Measurements from ENCODE around the gene UBE2QL1. TPM values are rescaled to one million over a fixed set of nuclear protein-coding genes. Genes with fewer than 3 reads are reported as not detected.

The UBE2QL1 gene
- total and polyA plus RNA-seq, 4 donors: 0.02 to 0.51 (median 0.09) TPM

DNA sequence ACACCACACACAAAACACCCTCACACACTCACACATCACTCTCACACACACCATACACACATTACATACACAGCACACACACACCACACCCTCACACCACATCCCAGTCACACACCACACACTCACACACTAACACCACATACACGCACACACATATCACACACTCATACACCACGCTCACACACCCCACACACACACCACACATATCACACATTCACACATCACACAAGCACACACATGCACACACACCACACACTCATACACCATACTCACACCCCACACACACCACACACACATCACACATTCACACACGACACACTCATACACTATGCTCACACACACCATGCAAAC lies 543 bp upstream of the UBE2QL1 start:
- 96 to 98% methylated on average over 3 of the region's 3 CpGs for WGBS, 2 donors
- peaks cover 0 to 6% (median 0%) of the 10 kb centered on the region in 5 donors for H3K4me1 ChIP-seq (ENCODE audit: control insufficient read depth in 5 of 5, insufficient read depth in 5 of 5, low read length in 5 of 5)
- DNase-seq (no peak), ATAC-seq (ENCODE audit: insufficient read depth, low FRiP score) (no peak)
- H3K27ac ChIP-seq (ENCODE audit: low read depth in 1 of 2, low read length in 1 of 2): no peak overlapping the region
- no peak overlapping the region for H3K9ac ChIP-seq (ENCODE audit: insufficient read depth in 1 of 2, low read length in 2 of 2)
- H3K27me3 ChIP-seq (ENCODE audit: control insufficient read depth in 3 of 3, insufficient read depth in 3 of 3, low read length in 2 of 3): peaks cover 7 to 57% (median 47%) of the 10 kb centered on the region in 3 donors
- H3K9me3 ChIP-seq (ENCODE audit: control insufficient read depth in 4 of 4, insufficient read depth in 3 of 4, low read length in 3 of 4): peaks cover 0 to 16% (median 0%) of the 10 kb centered on the region in 4 donors
- no peak overlapping the region for H3K4me3 ChIP-seq
- H3K36me3 ChIP-seq (ENCODE audit: control insufficient read depth in 4 of 4, insufficient read depth in 4 of 4, low read length in 4 of 4): no peaks in the 10 kb centered on the region
- TF ChIP-seq, protein P1, sequence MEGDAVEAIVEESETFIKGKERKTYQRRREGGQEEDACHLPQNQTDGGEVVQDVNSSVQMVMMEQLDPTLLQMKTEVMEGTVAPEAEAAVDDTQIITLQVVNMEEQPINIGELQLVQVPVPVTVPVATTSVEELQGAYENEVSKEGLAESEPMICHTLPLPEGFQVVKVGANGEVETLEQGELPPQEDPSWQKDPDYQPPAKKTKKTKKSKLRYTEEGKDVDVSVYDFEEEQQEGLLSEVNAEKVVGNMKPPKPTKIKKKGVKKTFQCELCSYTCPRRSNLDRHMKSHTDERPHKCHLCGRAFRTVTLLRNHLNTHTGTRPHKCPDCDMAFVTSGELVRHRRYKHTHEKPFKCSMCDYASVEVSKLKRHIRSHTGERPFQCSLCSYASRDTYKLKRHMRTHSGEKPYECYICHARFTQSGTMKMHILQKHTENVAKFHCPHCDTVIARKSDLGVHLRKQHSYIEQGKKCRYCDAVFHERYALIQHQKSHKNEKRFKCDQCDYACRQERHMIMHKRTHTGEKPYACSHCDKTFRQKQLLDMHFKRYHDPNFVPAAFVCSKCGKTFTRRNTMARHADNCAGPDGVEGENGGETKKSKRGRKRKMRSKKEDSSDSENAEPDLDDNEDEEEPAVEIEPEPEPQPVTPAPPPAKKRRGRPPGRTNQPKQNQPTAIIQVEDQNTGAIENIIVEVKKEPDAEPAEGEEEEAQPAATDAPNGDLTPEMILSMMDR (IDR thresholded peaks at IDR 0.05; ENCODE audit: control extremely low read depth, extremely low read depth): no peak

- no peak for DNase-seq
- WGBS, 2 donors: 13 to 23% methylated on average over 15 of the region's 15 CpGs
- Histone ChIP-seq H3K27ac (ENCODE audit: low read depth in 1 of 2, low read length in 1 of 2) (peak overlapping the region in 1 of 2 donors; percentile 82), H3K9ac (ENCODE audit: insufficient read depth in 1 of 2, low read length in 2 of 2) (no peak overlapping the region), H3K4me1 (ENCODE audit: control insufficient read depth in 5 of 5, insufficient read depth in 5 of 5, low read length in 5 of 5) (peaks cover 0 to 7% (median 0%) of the 10 kb centered on the region in 5 donors), H3K9me3 (ENCODE audit: control insufficient read depth in 4 of 4, insufficient read depth in 3 of 4, low read length in 3 of 4) (peaks cover 0 to 12% (median 0%) of the 10 kb centered on the region in 4 donors), H3K4me3 (no peak overlapping the region), H3K36me3 (ENCODE audit: control insufficient read depth in 4 of 4, insufficient read depth in 4 of 4, low read length in 4 of 4) (no peaks in the 10 kb centered on the region), H3K27me3 (ENCODE audit: control insufficient read depth in 3 of 3, insufficient read depth in 3 of 3, low read length in 2 of 3) (peaks cover 7 to 63% (median 50%) of the 10 kb centered on the region in 3 donors)
- no peak for ATAC-seq (ENCODE audit: insufficient read depth, low FRiP score)
- TF ChIP-seq, protein P1 (IDR thresholded peaks at IDR 0.05; ENCODE audit: control extremely low read depth, extremely low read depth): no peak
Measured at GRCh38 chr5:6449465-6450158, 953 bp downstream of the UBE2QL1 start.

DNA sequence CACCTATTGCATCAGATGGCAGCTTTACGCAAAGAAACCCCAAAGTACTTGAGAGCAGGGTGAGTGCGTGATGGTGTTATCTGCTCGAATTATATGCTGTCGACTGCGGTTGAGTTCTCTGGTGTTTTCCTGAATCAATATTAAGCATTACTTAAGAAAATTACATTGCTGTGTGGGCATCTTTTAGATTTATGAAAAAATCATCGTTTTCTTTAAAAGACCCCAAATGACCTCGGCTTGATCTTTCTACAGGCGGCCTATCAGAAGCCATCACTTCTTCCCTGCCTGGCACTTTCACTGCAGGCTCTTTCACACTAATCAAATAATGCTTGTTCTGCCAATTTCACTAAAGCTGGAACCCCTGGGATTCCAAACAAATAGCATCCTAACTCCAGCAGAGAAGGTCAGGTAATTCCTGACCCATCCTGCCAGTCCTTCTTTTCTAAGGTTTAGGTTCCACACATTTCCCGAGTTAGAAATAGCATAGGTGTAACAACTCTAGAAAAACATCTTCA lies 1.7 kb downstream of the UBE2QL1 start:
- TF ChIP-seq, protein P1 (IDR thresholded peaks at IDR 0.05; ENCODE audit: control extremely low read depth, extremely low read depth): no peak
- Histone ChIP-seq H3K27me3 (ENCODE audit: control insufficient read depth in 3 of 3, insufficient read depth in 3 of 3, low read length in 2 of 3) (peaks cover 7 to 70% (median 54%) of the 10 kb centered on the region in 3 donors), H3K4me3 (no peak overlapping the region), H3K4me1 (ENCODE audit: control insufficient read depth in 5 of 5, insufficient read depth in 5 of 5, low read length in 5 of 5) (peaks cover 0 to 7% (median 0%) of the 10 kb centered on the region in 5 donors), H3K27ac (ENCODE audit: low read depth in 1 of 2, low read length in 1 of 2) (peak overlapping the region in 1 of 2 donors; percentile 82), H3K36me3 (ENCODE audit: control insufficient read depth in 4 of 4, insufficient read depth in 4 of 4, low read length in 4 of 4) (no peaks in the 10 kb centered on the region), H3K9me3 (ENCODE audit: control insufficient read depth in 4 of 4, insufficient read depth in 3 of 4, low read length in 3 of 4) (peaks cover 0 to 12% (median 0%) of the 10 kb centered on the region in 4 donors), H3K9ac (ENCODE audit: insufficient read depth in 1 of 2, low read length in 2 of 2) (no peak overlapping the region)
- DNase-seq (no peak), ATAC-seq (ENCODE audit: insufficient read depth, low FRiP score) (no peak)
- 21 to 50% methylated on average over 9 of the region's 9 CpGs for WGBS, 2 donors
